ENCODE data around the gene BMPR1B.

Gene BMPR1B

DNA sequence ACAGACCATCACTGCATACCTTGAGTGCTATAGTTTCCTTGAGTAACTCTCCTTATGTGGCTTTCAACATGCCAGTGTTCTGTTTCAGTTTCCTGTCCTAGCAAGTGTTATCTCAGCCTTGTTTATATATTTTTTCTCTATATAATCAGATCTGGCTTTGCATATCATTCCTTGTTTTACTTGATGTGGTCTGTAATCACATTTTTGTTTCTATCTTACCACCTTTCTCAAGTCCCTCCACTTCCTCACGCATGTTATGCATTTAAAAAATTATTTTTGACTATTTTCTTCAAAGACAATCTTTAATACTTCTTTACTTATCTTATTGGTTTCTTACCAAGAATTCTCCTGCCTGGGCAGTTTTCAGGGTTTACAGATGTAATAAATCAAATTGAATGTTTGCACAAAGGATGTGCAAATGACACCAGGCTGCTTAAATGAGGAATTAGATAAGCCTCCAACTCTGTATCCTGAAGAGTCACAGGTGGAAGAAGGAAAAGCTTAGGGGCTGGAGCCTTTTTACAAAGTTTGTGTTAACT, 351.2 kb downstream of the BMPR1B start:
- Histone ChIP-seq H3K4me3 (replicated peaks; ENCODE audit: insufficient read depth, low read length) (no peak overlapping the region), H3K27me3 (ENCODE audit: insufficient read depth, poor library complexity, severe bottlenecking) (peaks cover 4% of the 10 kb centered on the region), H3K27ac (replicated peaks) (no peak overlapping the region)
- TF ChIP-seq POLR2AphosphoS5 (IDR thresholded peaks at IDR 0.05; ENCODE audit: low read depth) = no peak
- TF ChIP-seq, protein P1, sequence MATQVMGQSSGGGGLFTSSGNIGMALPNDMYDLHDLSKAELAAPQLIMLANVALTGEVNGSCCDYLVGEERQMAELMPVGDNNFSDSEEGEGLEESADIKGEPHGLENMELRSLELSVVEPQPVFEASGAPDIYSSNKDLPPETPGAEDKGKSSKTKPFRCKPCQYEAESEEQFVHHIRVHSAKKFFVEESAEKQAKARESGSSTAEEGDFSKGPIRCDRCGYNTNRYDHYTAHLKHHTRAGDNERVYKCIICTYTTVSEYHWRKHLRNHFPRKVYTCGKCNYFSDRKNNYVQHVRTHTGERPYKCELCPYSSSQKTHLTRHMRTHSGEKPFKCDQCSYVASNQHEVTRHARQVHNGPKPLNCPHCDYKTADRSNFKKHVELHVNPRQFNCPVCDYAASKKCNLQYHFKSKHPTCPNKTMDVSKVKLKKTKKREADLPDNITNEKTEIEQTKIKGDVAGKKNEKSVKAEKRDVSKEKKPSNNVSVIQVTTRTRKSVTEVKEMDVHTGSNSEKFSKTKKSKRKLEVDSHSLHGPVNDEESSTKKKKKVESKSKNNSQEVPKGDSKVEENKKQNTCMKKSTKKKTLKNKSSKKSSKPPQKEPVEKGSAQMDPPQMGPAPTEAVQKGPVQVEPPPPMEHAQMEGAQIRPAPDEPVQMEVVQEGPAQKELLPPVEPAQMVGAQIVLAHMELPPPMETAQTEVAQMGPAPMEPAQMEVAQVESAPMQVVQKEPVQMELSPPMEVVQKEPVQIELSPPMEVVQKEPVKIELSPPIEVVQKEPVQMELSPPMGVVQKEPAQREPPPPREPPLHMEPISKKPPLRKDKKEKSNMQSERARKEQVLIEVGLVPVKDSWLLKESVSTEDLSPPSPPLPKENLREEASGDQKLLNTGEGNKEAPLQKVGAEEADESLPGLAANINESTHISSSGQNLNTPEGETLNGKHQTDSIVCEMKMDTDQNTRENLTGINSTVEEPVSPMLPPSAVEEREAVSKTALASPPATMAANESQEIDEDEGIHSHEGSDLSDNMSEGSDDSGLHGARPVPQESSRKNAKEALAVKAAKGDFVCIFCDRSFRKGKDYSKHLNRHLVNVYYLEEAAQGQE (IDR thresholded peaks at IDR 0.05; ENCODE audit: insufficient replicate concordance, low read depth) = no peak
- TF ChIP-seq GABPA (IDR thresholded peaks at IDR 0.05; ENCODE audit: low read depth) = no peak
- no peak for TF ChIP-seq SPI1 (IDR thresholded peaks at IDR 0.05; ENCODE audit: borderline replicate concordance, low read depth)
- TF ChIP-seq, protein P2, sequence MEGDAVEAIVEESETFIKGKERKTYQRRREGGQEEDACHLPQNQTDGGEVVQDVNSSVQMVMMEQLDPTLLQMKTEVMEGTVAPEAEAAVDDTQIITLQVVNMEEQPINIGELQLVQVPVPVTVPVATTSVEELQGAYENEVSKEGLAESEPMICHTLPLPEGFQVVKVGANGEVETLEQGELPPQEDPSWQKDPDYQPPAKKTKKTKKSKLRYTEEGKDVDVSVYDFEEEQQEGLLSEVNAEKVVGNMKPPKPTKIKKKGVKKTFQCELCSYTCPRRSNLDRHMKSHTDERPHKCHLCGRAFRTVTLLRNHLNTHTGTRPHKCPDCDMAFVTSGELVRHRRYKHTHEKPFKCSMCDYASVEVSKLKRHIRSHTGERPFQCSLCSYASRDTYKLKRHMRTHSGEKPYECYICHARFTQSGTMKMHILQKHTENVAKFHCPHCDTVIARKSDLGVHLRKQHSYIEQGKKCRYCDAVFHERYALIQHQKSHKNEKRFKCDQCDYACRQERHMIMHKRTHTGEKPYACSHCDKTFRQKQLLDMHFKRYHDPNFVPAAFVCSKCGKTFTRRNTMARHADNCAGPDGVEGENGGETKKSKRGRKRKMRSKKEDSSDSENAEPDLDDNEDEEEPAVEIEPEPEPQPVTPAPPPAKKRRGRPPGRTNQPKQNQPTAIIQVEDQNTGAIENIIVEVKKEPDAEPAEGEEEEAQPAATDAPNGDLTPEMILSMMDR (IDR thresholded peaks at IDR 0.05; ENCODE audit: insufficient read depth, low read length) = no peak
- DNase-seq (ENCODE audit: low read depth in 1 of 2, low spot score in 1 of 2) = no peak

DNA sequence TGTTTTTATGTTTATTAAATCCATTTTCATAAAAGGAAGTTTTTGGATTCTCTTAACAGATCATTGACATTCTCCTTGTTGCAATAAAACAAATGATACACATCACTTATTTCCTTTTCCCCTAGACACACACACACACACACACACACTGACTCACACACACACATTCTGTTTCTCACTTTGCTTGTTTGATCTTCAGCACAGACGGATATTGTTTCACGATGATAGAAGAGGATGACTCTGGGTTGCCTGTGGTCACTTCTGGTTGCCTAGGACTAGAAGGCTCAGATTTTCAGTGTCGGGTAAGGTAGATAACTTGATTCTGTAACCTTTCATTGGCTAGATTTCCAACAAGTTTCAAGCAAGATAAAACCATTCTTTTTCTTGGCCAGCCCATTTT, 356.8 kb downstream of the BMPR1B start:
- H3K27me3 ChIP-seq (ENCODE audit: insufficient read depth, poor library complexity, severe bottlenecking) = no peaks in the 10 kb centered on the region
- no peak for DNase-seq (ENCODE audit: low read depth in 1 of 2, low spot score in 1 of 2)
- H3K27ac ChIP-seq (replicated peaks) = no peak overlapping the region
- TF ChIP-seq SPI1 (IDR thresholded peaks at IDR 0.05; ENCODE audit: borderline replicate concordance, low read depth) = no peak
- TF ChIP-seq, protein P2 (IDR thresholded peaks at IDR 0.05; ENCODE audit: insufficient read depth, low read length) = no peak
- TF ChIP-seq POLR2AphosphoS5 (IDR thresholded peaks at IDR 0.05; ENCODE audit: low read depth) = no peak
- TF ChIP-seq GABPA (IDR thresholded peaks at IDR 0.05; ENCODE audit: low read depth) = no peak
- TF ChIP-seq, protein P1 (IDR thresholded peaks at IDR 0.05; ENCODE audit: insufficient replicate concordance, low read depth) = no peak
- H3K4me3 ChIP-seq (replicated peaks; ENCODE audit: insufficient read depth, low read length) = no peak overlapping the region

DNA sequence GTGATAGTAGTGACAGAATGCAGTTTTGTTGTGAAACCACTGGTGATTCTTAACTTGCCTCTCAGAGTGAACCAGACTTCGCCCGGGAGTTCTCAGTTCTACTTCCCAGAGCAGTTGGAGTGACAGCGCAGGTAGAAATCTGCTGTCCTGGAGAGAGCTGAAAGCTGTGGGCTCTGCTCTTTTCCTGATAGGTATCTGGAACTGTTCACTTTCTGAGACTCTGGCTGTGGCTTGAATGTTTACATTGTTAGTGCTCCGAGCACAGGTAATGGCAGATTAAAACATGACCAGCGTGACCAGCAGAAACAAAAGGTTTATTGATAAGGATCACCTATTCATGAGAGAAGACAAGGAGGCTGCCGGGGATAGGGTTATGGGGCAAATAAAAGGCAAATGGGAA, 360.7 kb downstream of the BMPR1B start:
- TF ChIP-seq SPI1 (IDR thresholded peaks at IDR 0.05; ENCODE audit: borderline replicate concordance, low read depth) (no peak), GABPA (IDR thresholded peaks at IDR 0.05; ENCODE audit: low read depth) (no peak), POLR2AphosphoS5 (IDR thresholded peaks at IDR 0.05; ENCODE audit: low read depth) (no peak)
- TF ChIP-seq, protein P2 (IDR thresholded peaks at IDR 0.05; ENCODE audit: insufficient read depth, low read length) = no peak
- TF ChIP-seq, protein P1 (IDR thresholded peaks at IDR 0.05; ENCODE audit: insufficient replicate concordance, low read depth) = no peak
- no peak for DNase-seq (ENCODE audit: low read depth in 1 of 2, low spot score in 1 of 2)
- no peak overlapping the region for H3K4me3 ChIP-seq (replicated peaks; ENCODE audit: insufficient read depth, low read length)
- no peak overlapping the region for H3K27ac ChIP-seq (replicated peaks)
- no peaks in the 10 kb centered on the region for H3K27me3 ChIP-seq (ENCODE audit: insufficient read depth, poor library complexity, severe bottlenecking)

All from HL-60 (cell line).